Left renal cortex interstitium (tissue), 4 donors: ENCODE results near the gene USP12. TPM values are rescaled to one million over a fixed set of nuclear protein-coding genes. Genes with fewer than 3 reads are reported as not detected.

Source experiments
- polyA plus RNA-seq, 4 donors: library from polyadenylated mRNA; unstranded; fragments of 120-200 nt; gene quantifications; one replicate each; pipeline ENCODE4 v1.2.1, GENCODE V29; 2013; ENCODE audit not compliant: insufficient read length in 4 of 4

USP12 gene
- polyA plus RNA-seq, 4 donors, result 29.8 to 39.7 (median 33.6) TPM

Other genes with a start within 250 kb of the USP12 start
- 1,000 to 10,000 TPM in 1 of 4 donors, 100 to 1,000 TPM in 3; 750 to 1,217 (median 830) TPM for gene RPL21, start 79.7 kb upstream of the USP12 start, polyA plus RNA-seq
- 10 to 100 TPM; 23.6 to 40.0 (median 36.2) TPM for gene RASL11A, start 99.0 kb upstream of the USP12 start, polyA plus RNA-seq